Activated CD4-positive, alpha-beta T cell treated with anti-CD3 and anti-CD28 coated beads for 36 hours (primary cell): ENCODE results near the gene WBP1L. TPM values are rescaled to one million over a fixed set of nuclear protein-coding genes. Genes with fewer than 3 reads are reported as not detected.
"Not testable (repeated sequence)": the region's sequence is repeated elsewhere in the genome, so short reads cannot be mapped to it uniquely, and the experiment has no call there.

ENCODE experiments used
- ATAC-seq: fragments of 200-7000 bp; cut with Tn5 transposase; one replicate; pipeline ENCODE4 v1.10.0; 2021; ENCODE audit warnings: mild to moderate bottlenecking, moderate library complexity
- CTCF ChIA-PET: fragments of 350-600 bp; sonication (Branson Sonifier 250); formaldehyde crosslinking; loops from one replicate; lab custom pipeline; 2021; ENCODE audit warnings: antibody characterized with exemption; lab: Charles Lee
- POLR2A ChIA-PET: fragments of 350-600 bp; sonication (Branson Sonifier 250); formaldehyde crosslinking; loops from one replicate; lab custom pipeline; 2021; ENCODE audit warnings: antibody characterized with exemption, inconsistent platforms; lab: Charles Lee
- DNase-seq: peaks from one replicate; pipeline ENCODE4 v3.0.0-alpha.2; 2020
- H3K27ac Mint-ChIP-seq: one replicate; pipeline ENCODE4 v1.8.0; 2021; ENCODE audit warnings: mixed read lengths
- H3K27me3 Mint-ChIP-seq: one replicate; pipeline ENCODE4 v1.8.0; 2021; ENCODE audit warnings: mixed read lengths
- H3K36me3 Mint-ChIP-seq: one replicate; pipeline ENCODE4 v1.8.0; 2021; ENCODE audit warnings: low read depth, mixed read lengths
- H3K4me1 Mint-ChIP-seq: one replicate; pipeline ENCODE4 v1.8.0; 2021; ENCODE audit warnings: mixed read lengths
- H3K4me3 Mint-ChIP-seq: one replicate; pipeline ENCODE4 v1.8.0; 2021; ENCODE audit warnings: mild to moderate bottlenecking, moderate library complexity, mixed read lengths
- H3K9me3 Mint-ChIP-seq: one replicate; pipeline ENCODE4 v1.8.0; 2021; ENCODE audit warnings: low read depth, mixed read lengths
- intact Hi-C, 2 experiments: fragments of 100-400 bp; cut with DNase I in 1 of 2; cut with micrococcal nuclease in 1 of 2; formaldehyde crosslinking; loops; one replicate each; pipeline versions ENCODE4 v1.14.2 to v1.15.1; 2022 to 2024; cut with DNase I, micrococcal nuclease
- total RNA-seq, 2 experiments: library from RNA; stranded (reverse); gene quantifications; one replicate each; pipeline ENCODE4 v1.2.3, GENCODE V29; 2021

WBP1L gene
- total RNA-seq, 2 experiments from 2014 or later, result 14.9 to 16.4 TPM

GRCh38 chr10:102812231-102812876 is 68.6 kb downstream of the WBP1L start:
- ATAC-seq, result no peak
- CTCF ChIA-PET, result interaction anchor here (0.8 to 1.0 kb wide), 4 partner anchors 9 to 999 kb away, joined by 3 to 5 read pairs (median 4); partner anchors contain the start of gene ARL3
- DNase-seq, result no peak
- Mint-ChIP-seq H3K27me3 (no peaks in the 10 kb centered on the region), H3K4me3 (no peak overlapping the region), H3K36me3 (peaks cover 10% of the 10 kb centered on the region), H3K27ac (no peak overlapping the region), H3K4me1 (peaks cover 6% of the 10 kb centered on the region), H3K9me3 (no peaks in the 10 kb centered on the region)
- intact Hi-C loops, result no loop called here
- POLR2A ChIA-PET, result no interaction called here

- no peak for ATAC-seq
- Mint-ChIP-seq H3K27ac (no peak overlapping the region), H3K36me3 (peaks cover 10% of the 10 kb centered on the region), H3K4me1 (peaks cover 6% of the 10 kb centered on the region), H3K4me3 (no peak overlapping the region), H3K9me3 (no peaks in the 10 kb centered on the region), H3K27me3 (no peaks in the 10 kb centered on the region)
- POLR2A ChIA-PET, result no interaction called here
- intact Hi-C loops, result no loop called here
- no peak for DNase-seq
- CTCF ChIA-PET, result no interaction called here
Observed at GRCh38 chr10:102813017-102813541, 69.3 kb downstream of the WBP1L start.

DNA sequence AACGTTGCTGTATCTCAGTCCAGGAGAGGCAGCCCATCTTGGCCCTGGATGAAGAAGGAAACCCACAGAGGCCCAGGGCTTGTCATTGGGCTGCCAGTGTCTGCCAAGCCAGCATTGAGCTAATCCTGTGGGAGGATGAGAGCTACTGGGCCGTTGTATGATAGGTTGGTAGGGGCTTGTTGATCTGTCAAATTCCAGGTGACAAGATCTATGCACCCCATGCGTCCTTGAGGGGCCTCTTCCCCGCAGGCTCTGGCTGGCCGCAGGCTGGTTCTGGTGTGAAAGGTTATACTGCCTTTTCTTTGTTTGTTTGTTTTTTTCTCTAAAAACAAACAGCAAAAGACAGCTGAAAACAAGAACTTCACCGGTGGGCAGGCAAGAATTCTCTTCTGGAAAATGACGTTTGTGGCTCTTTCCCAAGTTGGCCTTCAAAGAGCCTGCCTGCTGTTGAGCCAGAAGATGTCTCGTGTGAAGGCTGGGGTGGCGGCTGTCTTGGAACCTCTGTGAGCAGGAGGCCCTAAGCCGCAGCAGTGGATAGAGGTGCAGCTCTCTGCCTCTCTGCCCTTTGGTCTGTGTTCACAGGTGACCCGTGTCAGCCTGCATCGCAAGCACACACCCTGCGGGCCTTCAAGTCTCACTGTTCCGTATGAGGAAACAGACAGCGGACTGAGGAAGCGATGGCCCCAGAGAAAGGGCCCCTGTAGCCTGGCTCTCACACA is 70.1 kb downstream of the WBP1L start:
- ATAC-seq, result no peak
- ChIA-PET POLR2A (no interaction called here), CTCF (no interaction called here)
- Mint-ChIP-seq H3K27me3 (no peaks in the 10 kb centered on the region), H3K9me3 (no peaks in the 10 kb centered on the region), H3K36me3 (peaks cover 10% of the 10 kb centered on the region), H3K4me3 (no peak overlapping the region), H3K27ac (no peak overlapping the region), H3K4me1 (peaks cover 6% of the 10 kb centered on the region)
- DNase-seq, result no peak
- intact Hi-C loops, result no loop called here

DNA sequence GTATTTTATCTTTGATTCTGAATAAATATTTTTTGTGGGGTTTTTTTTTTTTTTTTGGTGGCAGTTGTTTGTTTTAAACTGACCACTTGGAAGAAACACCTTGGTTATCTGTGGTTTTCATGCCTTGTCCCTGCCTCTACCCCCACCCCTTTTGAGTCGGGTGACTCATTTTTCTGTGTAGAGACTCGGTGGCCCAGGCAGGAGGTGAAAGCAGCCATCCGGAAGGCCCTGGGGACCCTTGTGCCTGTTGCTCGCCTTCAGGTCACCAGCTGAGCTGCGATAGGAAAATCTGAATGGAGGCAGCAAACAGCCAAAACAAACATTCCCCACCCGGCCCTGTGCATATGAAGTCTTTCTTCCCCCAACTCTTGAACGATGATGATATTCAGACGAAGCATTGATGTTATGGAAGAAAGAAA is 70.7 kb downstream of the WBP1L start:
- H3K36me3 Mint-ChIP-seq, result peaks cover 10% of the 10 kb centered on the region

GRCh38 chr10:102814873-102815661 is 71.3 kb downstream of the WBP1L start:
- Mint-ChIP-seq H3K4me1 (peaks cover 6% of the 10 kb centered on the region), H3K27me3 (no peaks in the 10 kb centered on the region), H3K27ac (no peak overlapping the region), H3K4me3 (no peak overlapping the region), H3K9me3 (no peaks in the 10 kb centered on the region), H3K36me3 (peaks cover 10% of the 10 kb centered on the region)
- ChIA-PET POLR2A (no interaction called here), CTCF (no interaction called here)
- no peak for DNase-seq
- intact Hi-C loops, result no loop called here
- no peak for ATAC-seq

More for the DNA sequence above, 70.7 kb downstream of the WBP1L start:
- DNase-seq (no peak), ATAC-seq (no peak)
- Mint-ChIP-seq H3K9me3 (no peaks in the 10 kb centered on the region), H3K4me1 (peaks cover 6% of the 10 kb centered on the region), H3K27me3 (no peaks in the 10 kb centered on the region), H3K27ac (no peak overlapping the region), H3K4me3 (no peak overlapping the region)
- intact Hi-C loops, result no loop called here
- ChIA-PET CTCF (no interaction called here), POLR2A (no interaction called here)

- Mint-ChIP-seq H3K27ac (no peak overlapping the region), H3K4me3 (no peak overlapping the region), H3K9me3 (no peaks in the 10 kb centered on the region), H3K27me3 (no peaks in the 10 kb centered on the region), H3K36me3 (peaks cover 10% of the 10 kb centered on the region), H3K4me1 (peaks cover 6% of the 10 kb centered on the region)
- ATAC-seq (no peak), DNase-seq (no peak)
- ChIA-PET CTCF (interaction anchor here (1.0 kb wide), 1 partner anchor 870 kb away, joined by 4 read pairs; no protein-coding TSS in a partner anchor), POLR2A (no interaction called here)
- intact Hi-C loops, result no loop called here
Observed at GRCh38 chr10:102815790-102816549, 72.2 kb downstream of the WBP1L start.

- H3K27ac Mint-ChIP-seq, result no peak overlapping the region
- intact Hi-C loops, result no loop called here
- DNase-seq (no peak), ATAC-seq (no peak)
- no peaks in the 10 kb centered on the region for H3K27me3 Mint-ChIP-seq
- peaks cover 5% of the 10 kb centered on the region for H3K4me1 Mint-ChIP-seq
- H3K36me3 Mint-ChIP-seq, result peaks cover 6% of the 10 kb centered on the region
- H3K9me3 Mint-ChIP-seq, result no peaks in the 10 kb centered on the region
- H3K4me3 Mint-ChIP-seq, result no peak overlapping the region
- POLR2A ChIA-PET, result no interaction called here
- CTCF ChIA-PET, result interaction anchor here (0.6 to 1.0 kb wide), 3 partner anchors 11 to 869 kb away, joined by 3 to 4 read pairs (median 4); no protein-coding TSS in a partner anchor
Observed at GRCh38 chr10:102817175-102817574, 73.4 kb downstream of the WBP1L start.

DNA sequence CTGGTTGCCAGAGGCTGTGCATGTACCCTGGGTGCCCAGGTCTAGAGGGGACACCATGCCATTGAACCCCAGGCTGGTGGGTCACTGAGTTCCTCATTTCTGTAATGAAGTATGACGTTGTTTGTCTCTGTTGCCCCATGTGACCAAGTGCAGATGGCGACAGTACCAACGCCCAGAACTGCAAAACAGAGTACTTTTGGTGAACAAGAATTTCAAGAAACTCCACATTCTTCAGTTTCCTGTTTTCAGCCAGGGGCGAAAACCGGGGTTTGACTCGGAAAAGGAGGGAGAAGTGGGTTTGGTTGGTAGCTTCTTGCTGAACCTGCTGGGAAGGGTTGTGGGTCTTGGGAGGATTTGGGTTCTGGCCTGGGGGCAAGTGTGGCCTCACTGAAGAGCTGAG is 75.3 kb downstream of the WBP1L start:
- DNase-seq (no peak), ATAC-seq (no peak)
- H3K27me3 Mint-ChIP-seq, result no peaks in the 10 kb centered on the region
- CTCF ChIA-PET, result interaction anchor here (1.1 kb wide), 2 partner anchors 12 to 83 kb away, joined by 3 to 4 read pairs; no protein-coding TSS in a partner anchor
- no peak overlapping the region for H3K27ac Mint-ChIP-seq
- POLR2A ChIA-PET, result no interaction called here
- no peaks in the 10 kb centered on the region for H3K9me3 Mint-ChIP-seq
- intact Hi-C loops, result no loop called here
- no peaks in the 10 kb centered on the region for H3K4me1 Mint-ChIP-seq
- no peaks in the 10 kb centered on the region for H3K36me3 Mint-ChIP-seq
- H3K4me3 Mint-ChIP-seq, result no peak overlapping the region

GRCh38 chr10:102820008-102820407 is 76.3 kb downstream of the WBP1L start:
- H3K27me3 Mint-ChIP-seq, intact Hi-C loops, H3K36me3 Mint-ChIP-seq, H3K9me3 Mint-ChIP-seq, POLR2A ChIA-PET, H3K27ac Mint-ChIP-seq, H3K4me3 Mint-ChIP-seq, DNase-seq, H3K4me1 Mint-ChIP-seq, ATAC-seq: not testable (repeated sequence)
- CTCF ChIA-PET, result interaction anchor here (0.5 kb wide), 1 partner anchor 176 kb away, joined by 3 read pairs; no protein-coding TSS in a partner anchor

DNA sequence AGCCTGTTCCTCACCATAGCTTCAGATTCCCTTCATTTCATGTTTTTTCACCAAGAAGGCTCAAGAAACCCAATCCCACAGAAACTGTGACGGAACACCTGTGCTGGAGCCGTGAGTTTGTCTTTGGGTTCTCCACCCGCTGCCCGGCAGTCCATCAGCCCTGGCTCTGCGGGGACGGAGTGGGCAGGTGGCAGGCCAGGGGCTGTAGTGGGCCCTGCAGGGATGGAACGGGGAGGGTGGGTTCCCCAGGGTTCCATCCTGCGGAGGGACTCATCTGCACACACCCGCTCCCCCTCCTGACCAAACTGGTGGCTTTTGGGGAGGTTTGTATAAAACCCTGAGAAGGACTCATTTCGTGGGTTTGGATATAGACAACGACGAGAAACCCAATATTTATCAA is 78.5 kb downstream of the WBP1L start:
- Mint-ChIP-seq H3K36me3 (no peaks in the 10 kb centered on the region), H3K4me3 (no peak overlapping the region), H3K27me3 (no peaks in the 10 kb centered on the region), H3K4me1 (no peaks in the 10 kb centered on the region), H3K9me3 (no peaks in the 10 kb centered on the region), H3K27ac (no peak overlapping the region)
- ChIA-PET POLR2A (no interaction called here), CTCF (interaction anchor here (0.6 kb wide), 2 partner anchors 132 to 271 kb away, joined by 3 read pairs; no protein-coding TSS in a partner anchor)
- no peak for ATAC-seq
- intact Hi-C loops, result no loop called here
- no peak for DNase-seq

DNA sequence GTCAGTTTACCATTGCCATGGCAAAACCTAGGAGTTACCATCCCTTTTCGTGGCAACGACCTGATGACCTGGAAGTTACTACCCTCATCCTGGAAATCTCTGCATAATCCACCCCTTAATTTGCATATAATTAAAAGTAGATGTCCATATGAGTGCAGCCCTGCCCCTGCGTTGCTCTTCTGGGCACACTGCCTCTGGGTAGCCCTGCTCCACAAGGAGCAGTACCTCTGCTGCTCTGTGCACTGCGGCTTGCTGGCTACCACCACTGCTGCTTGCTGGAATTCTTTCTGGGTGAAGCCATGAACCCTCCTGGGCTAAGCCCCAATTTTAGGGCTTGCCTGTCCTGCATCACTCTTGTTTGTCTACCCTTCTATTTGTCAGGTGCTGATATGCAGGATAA is 80.9 kb downstream of the WBP1L start:
- H3K36me3 Mint-ChIP-seq, result no peaks in the 10 kb centered on the region
- POLR2A ChIA-PET, result no interaction called here
- ATAC-seq (no peak), DNase-seq (no peak)
- H3K4me1 Mint-ChIP-seq, result no peaks in the 10 kb centered on the region
- H3K27ac Mint-ChIP-seq, result no peak overlapping the region
- no peaks in the 10 kb centered on the region for H3K27me3 Mint-ChIP-seq
- CTCF ChIA-PET, result no interaction called here
- no peak overlapping the region for H3K4me3 Mint-ChIP-seq
- intact Hi-C loops, result no loop called here
- H3K9me3 Mint-ChIP-seq, result no peaks in the 10 kb centered on the region
